Fibroblast of skin of scalp (primary cell): ENCODE data around the gene DNAJA4.

Experiments used
- DNase-seq: peaks from one replicate; pipeline ENCODE4 v3.0.0-alpha.2; 2013

The DNAJA4 gene

DNA sequence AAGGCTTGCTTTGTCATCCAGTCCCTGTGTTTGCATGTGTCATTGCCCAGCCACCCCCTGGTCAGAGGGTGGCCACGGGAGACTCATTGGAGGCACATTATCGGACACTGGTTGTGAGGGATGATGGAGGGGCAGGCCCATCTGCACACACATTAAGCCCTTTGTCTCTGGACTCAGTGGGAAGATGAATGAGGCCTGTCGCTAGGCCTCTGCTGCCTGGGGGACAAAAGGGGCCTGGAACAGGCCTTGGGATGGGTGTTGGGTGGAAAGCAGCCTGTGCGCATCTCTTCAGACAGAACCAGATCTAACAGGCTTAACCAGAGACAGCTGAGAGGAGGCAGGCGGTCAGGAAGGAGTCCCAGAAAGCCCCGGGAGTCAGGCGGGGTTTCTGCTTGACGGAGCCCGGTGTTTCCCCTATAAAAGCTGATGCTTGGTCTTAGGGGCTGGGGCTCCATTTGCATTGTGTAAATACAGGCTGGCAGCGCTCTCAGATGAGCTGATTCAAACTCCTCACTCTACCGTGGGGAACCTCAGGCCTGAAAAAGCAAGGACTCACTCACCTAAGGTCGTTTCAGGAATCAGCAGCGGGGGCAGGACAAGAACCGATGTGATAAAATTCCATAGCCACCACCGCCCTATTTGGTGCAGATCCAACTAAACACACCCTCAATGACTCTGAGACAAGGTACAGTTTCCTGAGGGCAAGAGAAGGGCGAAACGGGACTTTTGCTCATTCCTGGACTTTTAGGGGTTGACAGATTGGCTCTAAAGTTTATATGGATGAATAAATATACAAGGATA lies 52.1 kb downstream of the DNAJA4 start:
- no peak for DNase-seq

- DNase-seq, result no peak
Measured at GRCh38 chr15:78317145-78317836, 52.9 kb downstream of the DNAJA4 start.

GRCh38 chr15:78319588-78319987 lies 55.2 kb downstream of the DNAJA4 start:
- DNase-seq, result no peak

GRCh38 chr15:78320183-78320582 lies 55.8 kb downstream of the DNAJA4 start:
- DNase-seq, result no peak

DNA sequence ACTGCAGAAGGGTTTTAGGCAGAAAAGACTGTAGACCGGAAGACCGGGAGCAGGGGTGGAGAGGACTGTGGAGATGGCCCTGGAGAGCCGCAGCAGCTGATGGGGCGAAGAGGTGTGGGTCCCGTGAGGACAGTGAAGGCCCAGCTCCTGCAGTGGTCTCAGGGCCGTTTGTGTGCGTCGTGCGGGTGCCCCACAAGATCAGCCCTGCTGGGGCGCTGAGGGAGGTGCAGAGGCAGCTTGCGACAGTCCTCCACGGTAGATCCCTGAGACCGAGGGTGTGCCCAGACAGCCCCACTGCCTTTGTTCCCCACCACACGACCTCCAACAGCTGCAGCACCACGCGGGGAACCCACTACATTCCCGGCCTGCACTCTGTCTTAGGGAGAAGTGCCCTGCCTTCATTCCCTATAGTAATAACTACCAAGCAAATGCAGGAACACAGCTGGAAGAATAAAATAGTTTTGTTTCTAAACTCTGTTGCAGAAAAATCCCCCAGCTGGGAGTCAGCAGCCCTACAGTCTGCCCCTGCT lies 56.7 kb downstream of the DNAJA4 start:
- no peak for DNase-seq

DNA sequence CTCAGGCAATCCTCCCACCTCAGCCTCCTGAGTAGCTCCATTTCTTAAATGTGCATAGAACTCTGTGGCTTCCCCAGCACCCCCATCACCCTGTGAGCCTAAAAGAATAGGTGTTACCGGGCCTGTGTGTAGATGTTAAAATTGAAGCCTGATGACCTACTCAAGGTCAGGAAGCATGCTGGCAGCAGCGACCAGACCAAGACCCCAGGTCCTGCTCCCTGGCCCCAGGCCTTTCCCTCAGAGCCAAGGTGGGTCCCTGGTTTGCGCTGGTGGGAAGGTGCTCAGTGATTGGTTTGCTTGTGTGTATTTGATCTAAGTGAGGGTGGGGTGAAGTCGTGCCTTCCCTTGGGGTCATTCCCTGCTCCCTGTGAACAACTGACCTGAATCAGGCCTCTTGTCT lies 57.4 kb downstream of the DNAJA4 start:
- DNase-seq, result no peak

DNA sequence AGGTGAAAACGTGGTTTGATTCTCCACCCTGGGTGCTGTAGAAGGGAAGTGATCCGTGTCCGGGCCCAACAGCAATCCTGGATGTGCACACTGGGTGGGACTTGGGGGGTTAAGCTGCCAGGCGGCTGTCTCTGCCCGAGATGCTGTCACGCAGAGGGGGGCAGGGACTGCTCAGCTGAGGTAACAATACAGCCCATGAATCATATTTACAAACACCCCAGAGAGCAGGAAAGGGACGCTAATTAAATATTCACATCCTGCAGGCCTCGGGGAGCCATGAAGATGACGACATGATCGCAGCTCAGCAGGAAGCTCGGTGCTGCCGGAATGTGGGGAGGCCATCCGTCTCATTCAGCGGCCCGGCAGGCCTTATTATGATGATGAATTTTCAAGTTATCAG lies 57.9 kb downstream of the DNAJA4 start:
- DNase-seq, result peak; percentile 90

- DNase-seq, result no peak
Measured at GRCh38 chr15:78322724-78323521, 58.6 kb downstream of the DNAJA4 start.

GRCh38 chr15:78323693-78324092 lies 59.3 kb downstream of the DNAJA4 start:
- no peak for DNase-seq

GRCh38 chr15:78324144-78324543 lies 59.8 kb downstream of the DNAJA4 start:
- no peak for DNase-seq

GRCh38 chr15:78325092-78325843 lies 60.9 kb downstream of the DNAJA4 start:
- peak; percentile 71 for DNase-seq

- DNase-seq, result no peak
Measured at GRCh38 chr15:78327466-78327865, 63.1 kb downstream of the DNAJA4 start.

GRCh38 chr15:78329625-78330024 lies 65.3 kb downstream of the DNAJA4 start:
- DNase-seq, result no peak
